ENCODE data around the gene CORO6.

Gene CORO6

DNA sequence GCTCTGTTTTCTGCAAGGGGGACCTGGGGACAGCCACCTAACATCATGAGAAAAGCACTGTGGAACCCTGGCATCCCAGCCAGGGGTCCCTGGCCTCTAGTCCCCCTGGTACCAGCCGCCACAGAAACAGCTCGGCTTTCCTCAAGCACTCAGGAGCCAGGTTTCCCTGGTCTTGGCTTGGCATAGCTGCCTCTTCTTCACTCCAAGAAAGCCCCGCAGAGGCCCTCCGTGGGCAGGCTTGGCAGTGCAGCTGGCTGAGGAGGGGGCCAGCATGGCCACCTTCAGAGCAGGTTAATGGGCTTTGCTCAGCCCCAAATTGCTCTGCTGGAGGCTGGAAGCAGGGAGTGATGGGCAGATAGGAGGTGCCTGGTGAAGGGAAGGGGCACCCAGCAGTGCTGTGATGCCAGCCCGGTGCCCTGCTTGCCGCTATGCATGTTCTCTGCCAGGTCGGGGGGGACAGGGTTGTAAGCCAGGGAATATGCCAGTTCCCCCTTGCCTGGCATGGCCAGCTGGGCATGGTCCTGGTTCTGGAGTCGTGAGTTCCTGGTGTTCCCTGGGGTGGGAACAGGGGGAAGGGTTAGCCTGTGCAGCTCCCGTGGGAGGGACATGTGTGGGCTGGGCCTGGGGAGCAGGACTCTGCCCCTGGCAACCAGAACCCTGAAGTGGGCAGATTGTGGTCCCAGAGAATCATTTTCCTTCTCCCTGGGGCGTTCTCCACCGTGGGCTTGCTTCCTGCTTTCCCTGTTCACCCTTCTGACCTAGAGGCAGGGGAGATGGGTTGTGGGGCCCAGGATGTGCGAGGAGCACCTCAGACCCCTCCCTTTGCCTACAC is 26.6 kb downstream of the CORO6 start:
- no peak for TF ChIP-seq CTCF (IDR thresholded peaks at IDR 0.05)

- TF ChIP-seq CTCF (IDR thresholded peaks at IDR 0.05), result no peak
Measured at GRCh38 chr17:29595107-29595942, 27.4 kb downstream of the CORO6 start.

DNA sequence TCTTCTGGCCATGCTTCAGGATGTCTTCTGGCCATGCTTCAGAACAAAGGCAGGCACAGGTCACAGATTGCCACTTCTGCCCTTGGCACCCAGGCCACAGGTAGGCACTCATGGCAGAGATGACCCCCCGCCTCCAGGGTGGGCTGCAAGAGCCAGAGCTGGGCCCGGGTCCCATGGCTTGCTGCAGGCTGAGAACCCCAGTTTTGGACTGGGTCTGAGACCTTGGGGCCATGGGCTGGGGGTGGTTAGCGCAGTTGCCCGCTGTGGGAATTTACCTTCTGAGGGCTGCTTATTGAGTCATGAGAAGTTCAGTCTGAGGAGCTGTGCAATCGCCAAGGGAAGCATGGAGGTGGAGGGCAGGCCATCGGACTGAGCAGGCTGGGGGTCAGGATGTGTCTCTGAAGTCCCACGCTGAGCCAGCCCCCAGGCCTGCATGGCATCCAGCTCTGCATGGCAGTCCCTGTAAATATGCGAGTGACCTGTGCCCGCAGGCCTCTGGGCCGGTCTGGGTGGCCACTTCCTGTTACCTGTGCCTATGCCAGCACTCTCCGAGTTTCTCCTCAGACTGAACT is 28.1 kb downstream of the CORO6 start:
- TF ChIP-seq CTCF (IDR thresholded peaks at IDR 0.05), result no peak; the same call in 1 of the 2 replicates

DNA sequence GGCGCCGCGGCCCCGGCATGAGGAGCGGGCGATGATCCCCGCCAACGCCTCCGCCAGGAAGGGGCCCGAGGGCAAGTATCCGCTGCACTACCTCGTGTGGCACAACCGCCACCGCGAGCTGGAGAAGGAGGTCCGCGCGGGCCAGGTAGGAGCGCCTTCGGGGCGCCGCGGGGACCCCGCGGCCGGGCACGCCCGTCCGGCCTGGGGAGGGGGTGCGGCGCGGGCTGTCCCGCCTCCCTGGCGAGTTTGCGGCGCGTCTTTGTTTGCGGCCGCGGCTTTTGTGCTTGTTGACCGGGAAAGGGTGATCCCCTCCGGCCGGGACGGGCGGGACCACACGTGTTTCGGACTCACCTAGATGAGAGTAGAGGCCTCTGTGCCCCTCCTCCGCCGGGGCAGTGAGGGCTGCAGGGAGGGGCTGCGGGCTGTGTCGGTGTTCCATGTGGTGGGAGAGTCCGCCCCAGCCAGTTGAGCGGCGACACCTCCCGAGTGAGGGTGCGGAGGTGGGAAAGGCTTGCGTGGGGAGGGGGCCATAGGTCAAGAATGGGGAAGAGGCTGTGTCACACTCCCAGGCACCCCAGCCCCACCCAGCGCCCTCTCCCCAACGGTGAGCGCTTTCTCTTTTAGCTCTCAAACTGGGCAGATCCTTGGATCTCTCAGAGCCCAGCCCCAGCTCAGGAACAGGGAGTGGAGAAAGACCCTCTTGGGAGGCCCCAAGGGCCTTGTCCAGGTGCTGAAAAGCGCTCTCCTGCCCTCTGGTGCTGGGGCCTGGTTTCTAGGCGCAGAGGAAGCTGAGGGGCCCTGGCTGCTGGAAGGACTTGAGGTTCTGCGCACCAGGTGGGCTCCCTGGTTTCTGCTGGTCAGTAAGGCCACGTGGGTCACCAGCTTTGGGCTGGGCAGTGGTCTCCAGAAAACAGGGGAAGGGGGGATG is 28.9 kb downstream of the CORO6 start:
- peak; percentile 43; the same call in 1 of the 2 replicates for TF ChIP-seq CTCF (IDR thresholded peaks at IDR 0.05)

DNA sequence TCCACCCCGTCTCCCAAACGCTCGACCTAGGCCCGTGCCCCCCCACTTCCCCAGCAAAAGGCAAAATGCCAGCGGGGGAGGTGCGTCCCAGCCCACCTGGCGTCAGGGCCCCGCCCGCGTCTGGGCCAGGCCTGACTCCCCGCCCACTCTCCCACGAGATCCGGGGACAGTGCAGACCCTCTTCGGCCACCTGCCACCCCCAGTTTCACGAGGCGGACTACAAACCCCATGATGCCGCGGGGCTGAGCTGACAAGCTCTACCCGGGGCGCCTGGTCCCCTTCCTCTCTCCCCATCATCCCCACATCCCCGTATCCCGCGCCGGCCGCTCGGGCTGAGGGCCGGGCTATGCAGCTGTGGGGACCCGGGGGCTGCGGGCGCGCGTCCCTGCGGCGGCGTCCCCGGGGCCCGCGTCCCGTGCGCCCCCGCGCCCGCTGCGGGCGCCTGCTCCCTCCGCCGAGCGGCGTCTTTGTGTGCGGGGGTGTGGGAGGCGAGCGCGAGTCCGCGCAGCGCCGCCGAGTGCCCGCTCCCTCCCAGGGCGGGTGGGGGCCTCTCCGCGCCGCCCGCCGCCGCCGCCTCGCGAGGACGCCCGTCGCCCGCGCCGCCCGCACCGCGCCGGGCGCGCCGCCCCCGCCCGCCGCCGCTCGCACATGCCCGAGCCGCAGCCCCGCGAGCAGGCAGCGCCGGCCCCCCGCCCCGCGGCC is 29.7 kb downstream of the CORO6 start, which contains the start of gene ANKRD13B:
Gene ANKRD13B (plus strand): TSS at position 283 of the 702 bp plus-strand sequence. CDS start 490 bp downstream, outside the sequence.
- no peak for TF ChIP-seq CTCF (IDR thresholded peaks at IDR 0.05)

GRCh38 chr17:29591737-29592608 is 30.7 kb downstream of the CORO6 start:
- TF ChIP-seq CTCF (IDR thresholded peaks at IDR 0.05), result peak; percentile 98
